Stromal cell of bone marrow (primary cell): ENCODE measurements around the gene ZFX.
"Not testable (repeated sequence)": the region's sequence is repeated elsewhere in the genome, so short reads cannot be mapped to it uniquely, and the experiment has no call there.

Experiments
- DNase-seq: peaks from one replicate; pipeline ENCODE4 v3.0.0-alpha.2; 2012; ENCODE audit warnings: low read depth

The ZFX gene

GRCh38 chrX:24149351-24150050 is at the start of gene ZFX:
TSS of gene ZFX (plus strand) at chrX:24149729. CDS start at chrX:24172743, 23,014 bp downstream.
- DNase-seq = no peak

DNA sequence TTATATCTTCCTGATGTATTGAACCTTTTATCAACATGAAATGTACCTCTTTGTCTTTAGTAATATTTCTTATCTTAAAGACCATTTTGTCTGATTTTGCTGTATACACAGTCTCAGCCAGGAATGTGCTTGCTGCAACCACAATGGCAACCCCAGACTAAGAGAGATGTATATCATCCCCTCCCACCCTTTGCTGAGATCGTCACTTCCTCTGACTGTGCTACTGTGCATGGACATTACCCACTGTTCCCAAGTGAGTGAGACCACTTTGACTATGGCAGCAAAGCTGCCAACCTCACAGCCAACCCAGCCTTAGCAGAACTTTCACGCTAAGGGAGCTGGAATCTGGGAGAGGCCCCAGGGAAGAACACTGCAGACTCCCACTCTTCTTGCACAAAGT is 48.8 kb upstream of the ZFX start:
- DNase-seq = no peak

GRCh38 chrX:24110069-24110468 is 39.5 kb upstream of the ZFX start:
- DNase-seq = no peak

DNA sequence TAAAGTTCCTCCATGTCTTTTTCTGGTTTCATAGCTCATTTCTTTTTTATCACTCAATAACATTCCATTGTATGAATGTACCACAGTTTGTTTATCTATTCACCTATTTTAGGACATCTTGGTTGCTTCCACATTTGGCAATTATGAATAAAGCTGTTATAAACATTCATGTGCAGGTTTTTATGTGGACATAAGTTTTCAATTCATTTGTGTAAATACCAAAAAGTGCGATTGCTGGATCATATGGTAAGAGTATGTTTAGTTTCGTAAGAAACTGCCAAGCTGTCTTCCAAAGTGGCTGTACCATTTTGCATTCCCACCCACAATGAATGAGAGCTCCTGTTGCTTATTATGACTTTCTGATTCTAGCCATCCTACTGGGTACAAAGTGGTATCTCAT is 36.3 kb upstream of the ZFX start:
- no peak for DNase-seq

DNA sequence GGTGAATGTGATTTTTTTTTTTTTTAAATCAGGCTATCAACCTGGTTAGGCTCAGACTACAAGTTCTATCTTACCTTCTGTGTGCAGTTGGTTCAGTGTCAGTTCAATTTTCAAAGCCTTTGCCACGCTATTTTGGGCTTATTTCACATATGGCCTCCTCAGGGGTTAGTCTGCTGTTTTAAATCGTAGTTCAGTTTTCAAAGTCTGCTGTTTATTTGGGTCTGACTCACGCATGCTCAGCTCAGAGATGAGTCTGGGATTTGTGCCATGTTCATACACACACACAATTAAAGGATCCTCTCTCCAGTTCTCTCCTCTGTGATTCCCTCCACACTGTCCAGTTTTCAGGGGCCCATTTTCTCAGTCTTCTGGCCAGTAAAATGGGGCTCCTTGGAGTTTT is 32.3 kb upstream of the ZFX start:
- DNase-seq = peak; percentile 73

DNA sequence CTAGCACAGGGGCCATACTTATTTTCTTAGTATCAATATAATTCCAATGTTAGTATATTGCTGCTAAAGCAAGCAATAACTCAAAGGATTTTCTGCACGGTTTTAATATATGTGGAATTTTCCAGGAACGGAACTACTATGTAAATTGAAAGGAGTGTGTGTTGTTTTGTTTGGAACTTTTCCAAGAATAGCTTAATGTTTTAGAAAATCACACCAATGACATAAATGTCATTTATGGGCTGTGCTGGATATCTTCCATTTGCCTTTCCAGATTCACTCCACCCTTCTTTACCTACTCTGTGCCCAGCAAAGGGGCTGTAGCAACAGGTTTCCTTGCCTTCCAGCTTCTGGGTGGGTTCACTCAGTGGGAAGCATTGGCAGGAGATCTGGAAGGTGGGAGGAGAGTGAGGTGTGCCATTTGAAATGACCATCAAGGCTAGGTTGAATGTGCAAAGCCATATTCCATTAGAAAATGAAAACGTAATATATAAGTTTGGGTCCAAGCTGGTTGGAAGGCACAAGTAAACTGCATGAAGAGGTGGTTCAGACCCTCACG is 25.2 kb upstream of the ZFX start:
- DNase-seq = no peak

DNA sequence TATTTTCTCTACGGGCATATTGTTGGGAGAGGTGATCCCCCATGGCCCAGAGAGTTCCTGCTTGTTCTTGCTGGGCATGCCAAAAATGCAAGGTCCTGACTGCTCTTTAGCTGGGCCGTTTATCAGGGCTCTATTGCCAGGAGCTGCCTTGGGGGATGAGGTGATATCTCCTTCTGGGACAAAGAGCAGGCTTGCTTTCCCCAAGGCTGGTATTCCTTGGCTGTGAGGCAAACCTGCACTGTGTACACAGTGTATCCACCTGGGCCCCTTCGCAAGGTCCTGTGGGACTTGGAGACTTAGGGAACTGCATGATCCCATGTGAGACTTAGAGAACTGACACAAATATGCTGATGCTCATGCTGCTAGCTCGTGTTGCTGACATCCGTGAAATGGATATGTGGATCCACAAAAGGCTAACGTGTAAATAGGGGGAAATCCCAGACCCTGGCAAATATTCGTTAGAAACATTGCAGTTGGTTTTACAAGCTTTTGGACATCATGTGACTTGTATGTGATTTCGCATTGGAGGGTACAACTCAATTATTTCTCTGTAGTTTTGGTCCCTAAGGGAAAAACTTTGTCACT is 24.4 kb upstream of the ZFX start:
- no peak for DNase-seq

- DNase-seq = no peak
Observed at GRCh38 chrX:24131476-24131875, 18.1 kb upstream of the ZFX start.

DNA sequence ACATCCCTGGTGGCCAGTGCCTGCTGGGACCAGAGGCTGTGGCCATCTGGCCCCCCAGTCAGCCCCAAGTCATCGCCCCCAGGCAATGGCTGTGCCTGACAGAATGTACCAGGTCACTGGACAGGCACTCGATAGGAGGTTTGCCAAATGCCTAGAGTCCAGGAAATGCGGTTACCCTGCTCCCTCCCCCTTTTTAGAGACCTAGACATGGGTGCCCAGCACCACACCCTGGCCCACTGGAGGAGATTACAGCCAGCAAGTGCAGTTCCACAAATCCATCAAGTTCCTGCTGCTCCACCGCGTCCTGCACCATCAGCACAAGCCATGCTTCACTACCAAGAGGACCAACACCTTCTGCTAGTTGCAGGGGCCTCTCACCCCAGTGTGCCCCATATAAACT is 16.2 kb upstream of the ZFX start:
- no peak for DNase-seq

GRCh38 chrX:24135768-24136167 is 13.8 kb upstream of the ZFX start:
- not testable (repeated sequence) for DNase-seq

DNA sequence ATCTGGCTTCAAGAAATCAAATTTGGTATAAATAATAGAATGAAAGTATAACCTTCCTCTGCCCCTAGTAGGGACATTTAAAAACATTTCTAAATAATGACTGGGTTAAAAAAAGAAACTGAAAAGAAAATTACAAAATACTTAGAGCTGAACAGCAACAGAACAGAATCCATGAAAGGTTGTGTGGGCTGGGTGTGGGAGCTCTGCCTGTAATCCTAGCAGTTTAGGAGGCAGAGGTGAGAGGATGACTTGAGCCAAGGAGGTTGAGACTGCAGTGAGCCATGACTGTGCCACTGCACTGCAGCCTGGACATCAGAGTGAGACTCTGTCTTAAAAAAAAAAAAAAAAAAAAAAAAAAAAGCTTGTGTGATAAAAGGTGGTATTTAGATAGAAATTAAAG is 12.3 kb upstream of the ZFX start:
- no peak for DNase-seq

- not testable (repeated sequence) for DNase-seq
Observed at GRCh38 chrX:24143982-24144381, 5.5 kb upstream of the ZFX start.

- no peak for DNase-seq
Observed at GRCh38 chrX:24144528-24144927, 5.0 kb upstream of the ZFX start.

DNA sequence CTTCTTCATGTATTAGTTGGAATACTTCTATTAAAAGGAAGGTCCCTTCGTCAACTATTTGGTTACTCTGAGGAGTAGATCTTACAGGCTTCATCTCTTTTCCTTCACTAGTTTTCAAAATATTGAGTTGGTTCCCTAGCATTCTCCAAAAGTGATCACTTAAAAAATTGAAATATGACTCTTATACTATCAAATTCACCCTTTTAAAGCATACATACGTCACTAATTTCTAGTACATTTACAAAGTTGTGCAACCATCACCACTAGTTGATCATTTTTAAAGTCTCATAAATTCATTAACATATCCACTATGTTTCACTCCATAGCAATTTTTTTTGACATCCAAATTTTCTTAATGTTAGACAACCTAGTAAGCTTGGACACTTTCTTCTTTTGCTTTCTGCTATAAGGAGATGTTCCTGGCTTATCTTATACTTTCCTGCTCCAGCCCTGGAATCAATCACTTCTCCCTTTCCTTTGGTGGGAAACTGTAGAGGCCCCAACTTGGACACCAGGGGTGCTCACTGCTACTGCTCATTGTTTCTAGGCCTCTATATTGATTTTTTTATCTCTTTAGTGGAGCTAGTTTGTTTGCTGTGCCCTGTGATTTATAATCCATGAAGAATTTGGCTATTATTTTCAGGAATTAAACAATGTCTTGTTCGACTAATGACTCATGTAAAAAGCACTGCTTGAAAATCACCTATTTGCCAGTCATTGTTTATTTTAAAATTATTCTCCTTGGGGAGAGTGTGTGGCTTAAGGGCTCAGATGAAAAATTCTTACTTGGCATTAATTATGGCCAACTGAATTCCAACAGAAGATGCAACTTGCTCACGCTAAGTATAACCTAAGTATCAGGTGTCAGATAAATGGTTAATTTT is 4.0 kb upstream of the ZFX start:
- no peak for DNase-seq

DNA sequence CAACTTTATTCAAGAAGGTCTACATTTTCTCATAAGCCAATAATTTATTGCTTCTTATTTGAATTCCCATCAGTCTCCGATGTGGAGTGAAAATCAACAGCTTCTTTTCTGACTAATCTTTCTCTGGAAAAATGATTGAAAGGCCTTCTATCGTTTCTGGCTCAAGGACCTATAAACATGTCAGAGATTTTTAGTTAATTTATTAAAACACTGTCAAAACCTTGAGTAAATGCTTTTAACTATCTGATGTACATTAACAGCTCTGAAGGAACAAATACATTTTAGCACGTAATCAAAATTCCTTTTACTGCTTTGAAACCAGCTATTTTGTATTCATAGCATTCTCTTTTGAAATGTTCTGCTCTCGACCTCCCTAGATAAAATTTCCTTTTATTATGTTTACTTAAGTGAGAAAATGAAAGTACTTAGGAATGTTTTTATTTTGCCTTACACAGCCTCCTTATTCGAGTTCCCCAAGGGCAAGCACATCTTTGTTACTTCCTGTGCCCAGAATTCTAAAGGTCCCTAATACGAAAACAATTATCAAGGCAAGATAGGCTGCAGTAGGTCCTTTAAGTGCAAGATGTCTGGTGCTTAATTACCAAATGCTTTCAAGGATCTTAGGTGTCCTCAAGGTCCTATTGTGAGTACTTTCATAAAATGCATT is 3.1 kb upstream of the ZFX start:
- no peak for DNase-seq

- DNase-seq = no peak
Observed at GRCh38 chrX:24147165-24147564, 2.4 kb upstream of the ZFX start.

DNA sequence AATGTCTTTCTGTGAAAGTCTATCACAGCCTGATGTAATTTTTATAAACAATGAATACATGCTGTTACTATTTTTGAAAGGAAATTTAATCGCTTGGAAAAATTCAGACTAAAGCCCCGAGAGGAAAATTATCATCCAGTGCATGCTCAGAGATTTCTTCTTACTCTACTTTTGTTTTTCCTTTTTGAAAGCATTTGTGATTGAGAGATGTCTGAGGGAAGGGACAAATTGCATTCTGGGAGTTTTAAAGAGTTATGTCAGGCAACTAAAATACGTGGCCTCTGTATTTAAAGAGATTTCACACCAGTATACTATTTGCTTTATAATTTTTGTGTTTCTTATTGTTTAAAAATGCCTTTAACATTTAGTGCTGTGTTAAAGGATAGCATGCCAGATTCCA is 1.4 kb upstream of the ZFX start:
- no peak for DNase-seq

DNA sequence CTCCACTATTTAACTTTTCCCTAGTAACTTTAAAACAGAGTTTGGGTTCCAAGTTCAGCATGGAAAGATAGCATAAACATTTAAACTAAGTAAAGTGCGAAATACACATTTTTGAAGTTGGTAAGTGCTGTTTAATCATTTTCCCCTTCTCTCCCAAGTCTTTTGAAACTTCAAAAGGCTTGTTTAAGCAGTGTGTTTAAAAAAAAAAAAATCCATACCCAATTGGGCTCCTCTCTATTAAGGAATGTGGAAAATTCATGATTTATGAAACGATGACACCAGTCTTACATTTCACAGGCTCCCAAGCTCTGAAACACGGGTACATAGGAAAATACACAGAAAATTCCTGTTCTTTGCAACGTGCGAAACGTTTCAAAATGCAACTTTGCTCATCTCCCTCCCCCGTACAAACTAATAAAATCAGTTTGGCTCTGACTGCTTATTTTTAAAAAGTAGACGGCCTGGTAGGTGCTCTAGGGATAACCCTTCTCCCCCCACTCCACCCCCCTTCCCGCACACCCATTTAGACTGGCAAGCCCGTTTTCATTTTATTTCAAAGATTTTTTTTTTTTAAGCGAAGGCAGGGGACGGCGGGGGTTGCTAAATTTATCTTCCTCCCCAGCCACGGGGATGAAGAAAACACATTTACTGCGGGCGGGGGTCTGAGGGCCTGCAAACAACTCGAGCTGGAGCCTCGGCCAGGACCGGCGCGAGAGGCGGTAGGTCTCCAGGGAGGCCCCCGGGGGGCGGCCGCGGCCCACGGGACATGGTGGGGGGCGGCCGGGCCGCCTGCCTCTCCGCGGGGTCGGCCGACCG is 786 bp upstream of the ZFX start:
- no peak for DNase-seq

GRCh38 chrX:24150051-24150790 is 692 bp downstream of the ZFX start:
- peak; percentile 78 for DNase-seq

DNA sequence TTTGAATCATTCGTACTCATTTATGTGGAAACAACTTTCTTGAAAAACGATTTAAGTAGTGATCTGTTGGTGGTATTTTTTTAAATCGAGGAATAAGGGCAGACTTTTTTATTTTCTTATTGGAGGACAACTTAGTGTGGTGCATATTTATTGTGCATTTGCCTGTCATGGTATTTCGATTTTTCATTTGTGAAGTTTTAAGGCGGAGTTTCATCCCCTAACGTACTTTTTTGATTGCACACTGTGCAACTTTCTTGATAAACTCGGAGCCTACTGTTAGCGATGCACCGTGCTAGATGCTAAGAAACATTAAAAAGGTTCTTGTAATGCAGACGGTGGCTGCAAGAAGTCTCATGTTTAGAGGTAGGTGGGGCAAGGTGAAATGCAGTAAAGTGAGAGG is 1.4 kb downstream of the ZFX start:
- DNase-seq = no peak

GRCh38 chrX:24151513-24151912 is 2.0 kb downstream of the ZFX start:
- DNase-seq = no peak
